Tibial nerve (tissue), 4 donors: Measurements from ENCODE around the gene CDH19. TPM values are rescaled to one million over a fixed set of nuclear protein-coding genes. Genes with fewer than 3 reads are reported as not detected.

ENCODE experiments used
- DNase-seq, 2 donors: peaks; one replicate each; pipeline ENCODE4 v3.0.0-alpha.2; 2019; ENCODE audit warnings: low spot score in 2 of 2
- H3K27ac ChIP-seq, 4 donors: fragments of 200-600 bp; sonication (generic) in 3 of 4; one replicate each; pipeline ENCODE4 v1.5.1; 2017 to 2019; ENCODE audit warnings: mild to moderate bottlenecking in 1 of 4
- H3K27me3 ChIP-seq, 2 donors: fragments of 200-600 bp; sonication (generic) in 1 of 2; one replicate each; pipeline versions ENCODE4 v1.5.1 to v1.6.0; 2017 to 2019
- H3K36me3 ChIP-seq, 3 donors: fragments of 200-600 bp; sonication (generic); one replicate each; pipeline ENCODE4 v1.5.1; 2018 to 2019
- H3K4me1 ChIP-seq, 4 donors: fragments of 200-600 bp; sonication (generic) in 3 of 4; one replicate each; pipeline ENCODE4 v1.5.1; 2017 to 2019
- H3K4me3 ChIP-seq, 4 donors: fragments of 200-600 bp; sonication (generic) in 3 of 4; one replicate each; pipeline ENCODE4 v1.5.1; 2017 to 2019; ENCODE audit warnings: mild to moderate bottlenecking in 1 of 4, moderate library complexity in 1 of 4
- H3K9me3 ChIP-seq, 4 donors: fragments of 200-600 bp; sonication (generic) in 3 of 4; one replicate each; pipeline ENCODE4 v1.5.1; 2017 to 2019
- CTCF ChIP-seq, 5 experiments: fragments of 200-600 bp in 3 of 5; fragments of 450-650 bp in 2 of 5; sonication (generic) in 3 of 5; IDR thresholded peaks; one replicate each; pipeline ENCODE4 v1.5.1; 2016 to 2019; ENCODE audit warnings: antibody characterized with exemption in 5 of 5, mild to moderate bottlenecking in 3 of 5, moderate library complexity in 2 of 5
- EP300 ChIP-seq, 2 donors: sonication (generic); formaldehyde crosslinking; IDR thresholded peaks; one replicate each; pipeline ENCODE4 v1.6.1; 2017; ENCODE audit warnings: antibody characterized with exemption in 2 of 2, mild to moderate bottlenecking in 1 of 2
- POLR2A ChIP-seq, 2 donors: fragments of 450-650 bp; IDR thresholded peaks; one replicate each; pipeline ENCODE4 v1.6.1; 2017; ENCODE audit warnings: antibody characterized with exemption in 2 of 2, mild to moderate bottlenecking in 2 of 2, moderate library complexity in 2 of 2
- WGBS, 2 donors: methylation state at CpG; one replicate each; pipeline ENCODE4 v1.1.5; 2018; 5-methylcytosine and 5-hydroxymethylcytosine counted together
- total RNA-seq, 4 donors: library from RNA; depleted of rRNA; stranded (reverse); fragments of >200 nt; gene quantifications; one replicate each; pipeline ENCODE4 v1.1.0, GENCODE V29; 2016

Gene CDH19
- total RNA-seq, 4 donors from 2014 or later: 187 to 457 (median 248) TPM

GRCh38 chr18:66511289-66511688 is 92.6 kb downstream of the CDH19 start:
- TF ChIP-seq POLR2A (IDR thresholded peaks at IDR 0.05): no peak
- TF ChIP-seq EP300 (IDR thresholded peaks at IDR 0.05): no peak
- no peak for TF ChIP-seq CTCF (IDR thresholded peaks at IDR 0.05)
- WGBS, 2 donors: 83 to 85% methylated on average over 2 of the region's 2 CpGs

DNA sequence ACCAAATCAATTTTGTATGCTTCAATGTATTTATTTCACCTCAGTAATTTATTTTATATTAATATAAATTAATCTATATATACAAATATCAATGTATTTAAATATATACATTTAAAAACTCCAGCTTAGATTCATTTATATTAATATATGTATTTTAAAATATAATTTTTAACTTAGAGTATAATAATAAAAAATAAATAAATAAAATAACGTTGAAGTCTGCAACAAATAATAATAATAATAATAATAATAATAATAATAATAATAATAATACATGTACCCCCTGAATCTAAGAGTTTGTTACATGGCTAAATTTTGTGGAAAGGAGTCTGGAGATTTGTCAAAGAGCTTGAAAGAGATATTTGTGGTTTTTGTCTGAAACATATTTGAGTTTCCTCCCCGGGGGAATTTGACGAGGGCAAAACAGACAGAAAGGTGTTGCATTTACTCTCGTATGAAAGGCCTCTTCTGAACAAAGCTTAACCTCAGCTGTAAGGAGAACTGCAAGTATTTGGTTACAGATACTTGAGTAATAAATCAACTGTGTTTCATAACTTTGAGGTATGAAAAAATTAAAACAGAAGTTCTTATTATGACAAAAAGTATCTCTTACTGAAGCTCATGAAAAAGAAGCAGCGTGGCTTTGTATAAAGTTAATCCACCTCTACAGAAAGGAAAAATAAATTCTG is 93.4 kb downstream of the CDH19 start:
- no peaks in the 10 kb centered on the region for H3K36me3 ChIP-seq
- DNase-seq: no peak
- no peaks in the 10 kb centered on the region for H3K9me3 ChIP-seq
- H3K4me3 ChIP-seq: no peak overlapping the region
- no peak overlapping the region for H3K27ac ChIP-seq
- peaks cover 0 to 8% (median 1%) of the 10 kb centered on the region in 4 donors for H3K4me1 ChIP-seq
- no peaks in the 10 kb centered on the region for H3K27me3 ChIP-seq
- WGBS, 2 donors: 68 to 71% methylated on average over 5 of the region's 5 CpGs
- TF ChIP-seq EP300 (IDR thresholded peaks at IDR 0.05): no peak
- no peak for TF ChIP-seq CTCF (IDR thresholded peaks at IDR 0.05)
- TF ChIP-seq POLR2A (IDR thresholded peaks at IDR 0.05): no peak

More at GRCh38 chr18:66511289-66511688, 92.6 kb downstream of the CDH19 start:
- H3K27ac ChIP-seq: no peak overlapping the region
- H3K4me1 ChIP-seq: peaks cover 0 to 8% (median 1%) of the 10 kb centered on the region in 4 donors
- no peaks in the 10 kb centered on the region for H3K9me3 ChIP-seq
- no peak for DNase-seq
- H3K4me3 ChIP-seq: no peak overlapping the region
- H3K36me3 ChIP-seq: no peaks in the 10 kb centered on the region
- no peaks in the 10 kb centered on the region for H3K27me3 ChIP-seq

GRCh38 chr18:66508937-66509336 is 95.0 kb downstream of the CDH19 start:
- WGBS, 2 donors: 99% methylated on average over 3 of the region's 3 CpGs

DNA sequence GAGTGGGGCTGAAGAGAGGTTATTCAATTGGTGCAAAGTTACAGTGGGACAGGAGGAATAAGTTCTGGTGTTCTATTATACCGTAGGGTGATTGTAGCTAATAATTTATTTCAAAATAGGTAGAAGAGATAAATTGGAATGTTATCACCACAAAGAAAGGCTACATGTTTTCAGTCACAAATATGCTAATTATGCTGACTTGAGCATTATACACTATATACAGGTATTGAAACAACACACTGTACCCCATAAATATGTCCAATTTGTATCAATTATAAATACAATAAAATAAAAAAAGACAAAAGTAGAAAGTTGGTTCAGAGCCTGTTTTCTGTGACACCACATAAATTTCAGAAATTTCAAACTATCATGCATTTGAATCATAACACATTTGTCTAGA is 97.7 kb downstream of the CDH19 start:
- H3K4me3 ChIP-seq: no peak overlapping the region
- no peaks in the 10 kb centered on the region for H3K9me3 ChIP-seq
- DNase-seq: no peak
- H3K27me3 ChIP-seq: no peaks in the 10 kb centered on the region
- H3K4me1 ChIP-seq: no peaks in the 10 kb centered on the region
- peaks cover 0 to 4% (median 0%) of the 10 kb centered on the region in 3 donors for H3K36me3 ChIP-seq
- no peak overlapping the region for H3K27ac ChIP-seq
- no peak for TF ChIP-seq EP300 (IDR thresholded peaks at IDR 0.05)
- TF ChIP-seq CTCF (IDR thresholded peaks at IDR 0.05): no peak
- TF ChIP-seq POLR2A (IDR thresholded peaks at IDR 0.05): no peak
- 95 to 100% methylated on average over 1 of the region's 1 CpG for WGBS, 2 donors

More at GRCh38 chr18:66508937-66509336, 95.0 kb downstream of the CDH19 start:
- Histone ChIP-seq H3K4me1 (peaks cover 0 to 8% (median 1%) of the 10 kb centered on the region in 4 donors), H3K27me3 (no peaks in the 10 kb centered on the region), H3K36me3 (peaks cover 0 to 4% (median 0%) of the 10 kb centered on the region in 3 donors), H3K27ac (no peak overlapping the region), H3K9me3 (no peaks in the 10 kb centered on the region), H3K4me3 (no peak overlapping the region)
- TF ChIP-seq EP300 (IDR thresholded peaks at IDR 0.05): no peak
- TF ChIP-seq POLR2A (IDR thresholded peaks at IDR 0.05): no peak
- TF ChIP-seq CTCF (IDR thresholded peaks at IDR 0.05): no peak
- no peak for DNase-seq

- Histone ChIP-seq H3K27me3 (no peaks in the 10 kb centered on the region), H3K4me1 (peaks cover 0 to 4% (median 0%) of the 10 kb centered on the region in 4 donors), H3K4me3 (no peak overlapping the region), H3K9me3 (no peaks in the 10 kb centered on the region), H3K36me3 (no peaks in the 10 kb centered on the region), H3K27ac (no peak overlapping the region)
- 62 to 66% methylated on average over 6 of the region's 6 CpGs for WGBS, 2 donors
- DNase-seq: no peak
- no peak for TF ChIP-seq CTCF (IDR thresholded peaks at IDR 0.05)
- no peak for TF ChIP-seq EP300 (IDR thresholded peaks at IDR 0.05)
- no peak for TF ChIP-seq POLR2A (IDR thresholded peaks at IDR 0.05)
Observed at GRCh38 chr18:66497351-66497750, 106.5 kb downstream of the CDH19 start.
